GM19239 (cell line): ENCODE measurements around the gene DHX58.

Source experiments
- DNase-seq: peaks from one replicate; pipeline ENCODE4 v3.0.0; 2011; ENCODE audit warnings: low spot score; ENCODE audit not compliant: insufficient read length
- FAIRE-seq: peaks from 2 replicates; lab custom pipeline; 2011; peaks lifted over from hg19 to GRCh38; lab: Jason Lieb, UNC

The DHX58 gene

DNA sequence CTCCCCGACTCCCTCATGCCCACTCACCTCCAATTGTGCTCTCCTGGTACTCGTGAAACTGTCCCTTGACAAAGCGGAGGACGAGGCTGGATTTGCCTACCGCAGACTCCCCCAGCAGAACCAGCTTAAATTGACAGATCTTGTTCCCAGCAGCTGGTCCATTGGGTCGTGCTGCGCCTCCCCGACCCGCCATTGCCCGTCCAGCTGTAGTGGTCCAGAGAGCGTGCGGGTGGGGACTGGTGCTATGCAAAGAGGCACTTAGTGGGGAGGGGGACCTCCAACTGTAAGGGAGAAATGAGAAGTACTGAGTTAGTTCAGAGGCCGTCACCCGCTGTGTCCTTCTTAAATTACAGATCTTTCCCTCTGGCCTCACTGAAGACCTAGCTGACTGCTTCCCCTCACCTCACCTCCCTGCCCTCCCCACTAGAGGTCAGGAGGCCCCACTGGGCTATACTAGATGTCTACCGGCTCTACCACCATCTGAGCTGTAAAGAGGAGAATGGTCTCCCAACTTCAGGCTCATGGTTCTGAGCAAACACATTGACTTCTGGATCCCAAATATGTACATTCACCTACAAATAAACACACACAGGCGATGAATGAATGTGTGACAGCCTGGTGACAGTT, 17.9 kb upstream of the DHX58 start:
- DNase-seq = no peak
- FAIRE-seq = no peak

DNA sequence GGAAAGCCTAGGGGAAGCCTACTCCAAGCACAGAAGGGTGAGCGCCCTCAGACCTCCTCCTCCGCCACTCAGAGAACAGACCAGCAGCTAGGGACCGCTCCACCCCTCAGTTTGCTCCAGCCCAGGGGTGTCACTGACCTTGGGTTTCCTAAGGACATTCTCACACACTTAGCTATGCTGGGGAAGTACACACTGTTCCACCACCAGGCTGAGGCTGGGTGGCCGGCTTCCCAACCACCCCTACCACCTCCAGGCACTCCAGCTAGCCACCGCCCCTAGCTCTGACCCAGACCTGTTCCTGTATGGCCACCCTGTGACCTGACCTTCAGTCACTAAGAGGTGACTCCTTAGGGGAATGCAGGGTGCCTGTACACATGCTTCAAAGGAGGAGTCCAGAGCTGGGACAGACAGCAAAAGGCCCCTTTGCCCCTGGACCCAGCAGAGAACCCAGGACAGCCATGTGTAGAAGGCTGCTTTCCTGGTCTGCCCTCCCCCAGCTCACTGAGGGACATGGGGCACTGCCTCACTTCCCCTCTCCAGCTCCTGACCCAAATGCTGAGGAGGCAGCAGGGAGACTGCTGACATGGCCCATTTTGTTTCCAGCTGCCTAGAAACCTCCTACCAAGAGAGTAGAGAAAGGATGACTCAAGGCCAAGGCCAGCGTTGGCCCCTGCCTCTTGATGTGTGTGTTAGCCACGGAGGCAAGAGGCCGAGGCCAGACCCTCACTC, 16.8 kb upstream of the DHX58 start:
- FAIRE-seq = no peak
- no peak for DNase-seq

DNA sequence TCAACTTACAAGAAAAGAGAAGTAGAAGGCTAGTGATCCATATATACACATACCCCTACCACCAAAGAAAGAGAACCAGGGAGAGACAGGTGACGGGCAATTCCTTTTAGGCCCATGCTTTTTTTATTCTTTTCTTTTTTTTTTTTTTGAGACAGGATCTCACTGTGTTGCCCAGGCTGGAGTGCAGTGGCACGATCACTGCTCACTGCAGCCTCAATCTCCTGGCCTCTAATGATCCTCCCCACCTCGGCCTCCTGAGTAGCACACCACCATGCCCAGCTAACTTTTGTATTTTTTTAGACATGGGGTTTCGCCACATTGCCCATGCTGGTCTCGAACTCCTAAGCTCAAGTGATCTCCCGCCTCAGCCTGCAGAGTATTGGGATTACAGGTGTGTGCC, 14.9 kb upstream of the DHX58 start:
- no peak for FAIRE-seq
- DNase-seq = no peak

DNA sequence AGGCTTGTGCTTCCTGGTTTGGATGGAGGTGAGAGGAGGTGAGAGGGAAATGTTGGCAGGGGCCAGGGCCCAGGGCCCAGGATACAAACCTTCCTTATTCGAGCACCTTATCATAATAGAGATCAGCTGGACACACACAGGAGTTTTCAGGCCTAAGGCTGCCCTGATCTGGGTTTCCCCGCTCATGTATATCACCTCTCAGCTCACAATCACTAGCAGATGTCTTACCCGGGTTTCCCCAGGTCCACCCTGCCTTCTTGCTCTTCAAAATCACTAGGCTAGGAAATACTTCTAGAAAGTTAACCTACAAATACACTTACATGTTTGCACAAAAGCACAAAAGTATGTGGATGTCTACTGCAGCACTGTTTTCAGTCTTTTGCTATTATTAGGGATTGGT, 14.3 kb upstream of the DHX58 start:
- FAIRE-seq (no peak), DNase-seq (no peak)

DNA sequence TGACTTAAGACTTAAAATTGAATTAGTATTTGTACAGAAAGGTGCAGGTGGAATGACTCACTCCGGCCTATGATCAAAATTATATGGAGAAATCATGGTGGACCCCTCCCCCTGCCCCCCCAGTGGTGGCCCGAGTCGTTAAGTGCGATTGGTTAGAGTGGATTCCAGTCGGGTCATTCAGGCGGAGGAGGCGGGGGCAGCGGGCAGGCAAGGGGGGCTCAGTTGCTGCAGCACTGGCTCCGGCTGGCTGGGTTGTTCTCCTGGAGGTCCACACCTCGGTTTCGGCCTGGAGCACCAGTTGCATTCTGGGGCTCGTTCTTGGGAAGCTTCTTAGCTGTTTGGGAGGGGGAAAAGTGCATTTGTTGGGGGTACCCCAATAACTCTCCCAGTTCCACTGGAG, 13.1 kb upstream of the DHX58 start:
- FAIRE-seq (no peak), DNase-seq (no peak)

DNA sequence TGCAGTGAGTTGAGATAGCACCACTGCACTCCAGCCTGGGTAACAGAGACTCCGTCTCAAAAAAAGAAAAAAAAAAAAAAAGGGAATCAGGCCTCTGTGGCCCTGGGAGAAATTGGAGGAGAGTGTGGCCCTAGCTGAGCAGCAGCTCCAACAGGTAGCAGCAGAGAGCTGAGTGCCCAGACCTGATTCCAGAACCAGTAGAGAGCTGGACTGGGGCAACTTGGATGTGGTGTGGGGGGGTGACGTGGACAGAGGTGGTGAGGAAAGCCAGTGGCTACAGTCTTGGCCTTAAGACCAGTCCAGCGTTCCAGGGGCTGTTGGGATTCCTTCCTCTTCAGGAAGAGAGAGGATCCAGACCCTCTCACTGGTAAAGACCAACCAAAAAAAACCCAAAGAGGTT, 11.7 kb upstream of the DHX58 start:
- FAIRE-seq = no peak

DNA sequence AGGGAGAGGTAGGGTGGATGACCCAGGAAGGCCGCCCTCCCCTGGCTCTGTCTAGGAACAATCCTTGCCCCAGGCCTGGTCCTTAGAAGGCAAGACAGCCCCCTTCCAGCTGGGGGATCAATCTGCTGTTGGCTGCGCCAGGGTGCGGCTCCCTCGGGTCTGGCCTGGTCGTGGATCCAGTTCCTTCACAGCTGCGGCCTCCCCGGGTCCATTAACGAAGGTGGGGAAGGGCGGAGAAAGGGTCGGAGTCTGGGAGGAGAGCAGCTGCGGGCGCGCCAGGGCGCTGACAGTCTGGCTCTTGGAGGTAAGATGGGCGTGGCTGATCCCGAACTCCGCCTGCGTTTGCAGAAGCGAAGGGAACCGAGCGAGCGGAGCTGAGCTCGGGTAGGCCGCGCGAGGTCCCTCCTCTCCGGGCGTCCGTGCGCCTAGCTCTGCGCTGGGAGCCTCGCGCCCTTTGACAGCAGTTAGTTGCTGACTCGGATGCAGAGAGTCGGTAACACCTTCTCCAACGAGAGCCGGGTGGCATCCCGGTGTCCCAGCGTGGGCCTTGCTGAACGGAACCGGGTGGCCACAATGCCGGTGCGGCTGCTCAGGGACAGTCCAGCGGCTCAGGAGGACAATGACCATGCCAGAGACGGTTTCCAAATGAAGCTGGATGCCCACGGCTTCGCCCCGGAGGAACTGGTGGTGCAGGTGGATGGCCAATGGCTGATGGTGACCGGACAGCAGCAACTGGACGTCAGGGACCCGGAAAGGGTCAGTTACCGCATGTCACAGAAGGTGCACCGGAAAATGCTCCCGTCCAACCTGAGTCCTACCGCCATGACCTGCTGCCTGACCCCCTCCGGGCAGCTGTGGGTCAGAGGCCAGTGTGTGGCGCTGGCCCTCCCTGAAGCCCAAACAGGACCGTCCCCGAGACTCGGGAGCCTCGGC, 10.1 kb upstream of the DHX58 start, which contains the start of gene HSPB9:
HSPB9 (plus strand) TSS at position 434 of the 933 bp plus-strand sequence; CDS start at position 481, 47 bp downstream.
- FAIRE-seq (no peak), DNase-seq (no peak)

More for the DNA sequence above, 11.7 kb upstream of the DHX58 start:
- no peak for DNase-seq

DNA sequence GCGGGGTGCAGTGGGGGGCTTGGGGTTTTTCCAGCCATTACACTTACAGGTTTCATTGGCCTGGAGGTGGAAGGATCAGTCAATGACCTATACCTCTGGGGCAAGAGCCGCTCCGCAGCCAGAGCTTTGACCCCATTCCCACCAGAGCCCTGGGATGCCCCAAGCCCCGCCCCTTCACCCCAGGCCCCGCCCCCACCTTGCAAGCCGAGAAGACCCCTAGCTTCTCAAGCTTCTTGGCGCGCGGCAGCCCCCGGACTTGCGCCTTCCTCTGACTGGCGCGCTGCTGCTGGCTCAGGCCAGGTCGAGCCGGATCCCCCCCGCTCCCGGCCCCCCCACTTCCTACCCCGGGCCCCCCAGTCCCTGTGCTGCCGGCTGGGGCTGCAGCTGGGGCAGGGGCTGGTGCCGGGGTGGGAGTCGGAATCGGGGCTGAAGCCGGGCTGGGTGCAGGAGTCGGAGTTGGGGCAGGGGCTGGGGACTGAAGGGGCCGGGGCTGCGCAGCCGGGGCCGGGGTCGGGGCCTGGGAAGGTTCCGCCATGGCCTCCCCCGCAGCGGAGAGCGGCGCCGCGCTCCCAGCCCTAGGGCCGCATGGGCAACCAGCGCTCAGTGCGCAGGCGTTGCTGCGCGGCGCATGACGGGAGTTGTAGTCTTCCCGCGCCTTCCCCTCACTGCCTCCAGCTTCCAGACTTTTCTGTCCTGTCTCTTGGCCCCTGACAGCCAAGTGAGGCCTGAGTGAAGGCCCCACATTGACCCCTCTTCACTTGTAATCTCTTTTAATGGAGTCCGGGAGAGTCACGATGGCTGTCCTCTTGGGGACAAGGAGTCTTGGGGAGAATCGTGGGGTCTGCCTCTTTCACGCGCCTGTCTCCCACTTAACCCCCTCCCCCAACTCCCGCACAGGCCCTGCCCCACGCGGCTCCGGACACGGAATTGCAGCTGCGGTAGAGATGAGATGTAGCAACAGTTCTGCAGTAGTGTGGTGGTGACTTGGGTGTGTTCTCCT, 8.6 kb upstream of the DHX58 start, which contains the start of gene KAT2A:
KAT2A (minus strand) TSS at position 598 of the 1,000 bp plus-strand sequence; CDS start at position 535, 63 bp downstream.
- FAIRE-seq (peak; percentile 98), DNase-seq (peak; percentile 90)

DNA sequence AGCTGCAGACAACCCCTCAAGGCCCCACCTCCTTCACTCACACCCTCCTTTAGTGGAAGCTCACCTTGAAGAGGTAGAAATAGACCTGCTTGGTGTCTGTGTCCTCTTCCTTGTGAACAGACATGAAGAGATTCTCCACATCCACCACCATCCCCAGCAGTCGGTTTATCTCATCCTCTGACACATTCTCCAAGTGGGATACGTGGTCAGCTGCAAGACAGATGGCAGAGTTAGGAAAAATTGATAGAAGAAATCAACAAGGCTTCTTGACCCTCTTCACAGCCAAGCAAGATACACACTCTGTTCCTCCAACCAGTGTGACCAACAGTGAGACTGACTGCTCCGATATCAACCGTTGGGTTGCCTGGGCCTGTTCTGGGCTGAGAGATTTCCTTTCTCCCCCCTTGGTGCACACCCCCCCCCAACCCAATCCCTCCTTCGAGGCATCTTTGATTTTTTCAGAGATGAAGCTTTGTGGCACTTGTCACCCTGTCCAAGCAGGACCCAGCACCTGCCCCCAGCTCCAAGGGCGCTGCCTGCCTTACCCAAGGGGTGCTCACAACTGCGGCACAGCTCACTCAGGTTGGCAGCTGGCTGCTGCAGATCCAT, 7.8 kb upstream of the DHX58 start:
- FAIRE-seq (no peak), DNase-seq (no peak)

DNA sequence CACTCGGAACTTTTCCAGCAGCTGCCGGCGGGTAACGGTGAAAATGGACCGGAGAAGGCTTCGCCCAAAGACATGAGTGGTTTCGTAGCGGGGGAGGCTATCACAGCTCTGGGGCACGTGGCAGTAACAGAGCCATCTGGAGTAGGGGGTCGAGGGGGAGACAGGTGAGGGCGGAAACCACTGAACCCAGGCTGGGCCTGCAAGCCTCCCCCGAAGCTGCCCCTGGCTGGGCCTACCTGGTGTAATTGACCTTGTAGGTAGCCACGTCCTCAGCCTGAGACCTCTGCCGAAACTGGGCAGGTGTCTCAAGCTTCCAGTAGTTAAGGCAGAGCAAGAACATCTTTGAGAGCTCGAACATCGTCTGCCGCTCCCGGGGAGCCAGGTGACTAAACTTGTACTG, 6.8 kb upstream of the DHX58 start:
- FAIRE-seq = no peak
- no peak for DNase-seq

DNA sequence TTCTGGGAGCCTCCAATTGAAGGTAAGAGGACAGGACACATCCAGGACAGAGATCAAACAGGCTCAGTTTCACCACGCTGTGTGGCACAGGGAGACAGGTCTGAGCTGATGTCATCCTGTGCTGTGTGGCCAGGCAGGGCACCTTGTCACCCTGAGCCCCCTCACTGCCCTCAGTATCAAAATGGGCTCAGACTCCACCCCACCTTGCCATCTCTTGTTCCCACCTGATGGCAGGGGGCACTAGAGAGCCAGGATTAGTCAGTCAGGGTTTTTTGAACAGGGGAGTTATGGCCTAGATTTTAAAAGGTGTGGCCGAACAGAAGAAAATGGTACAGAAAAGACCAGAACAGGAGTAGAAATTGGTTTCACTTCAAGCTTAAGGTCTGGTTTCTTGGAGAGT, 6.0 kb upstream of the DHX58 start:
- no peak for DNase-seq
- peak; percentile 83 for FAIRE-seq

DNA sequence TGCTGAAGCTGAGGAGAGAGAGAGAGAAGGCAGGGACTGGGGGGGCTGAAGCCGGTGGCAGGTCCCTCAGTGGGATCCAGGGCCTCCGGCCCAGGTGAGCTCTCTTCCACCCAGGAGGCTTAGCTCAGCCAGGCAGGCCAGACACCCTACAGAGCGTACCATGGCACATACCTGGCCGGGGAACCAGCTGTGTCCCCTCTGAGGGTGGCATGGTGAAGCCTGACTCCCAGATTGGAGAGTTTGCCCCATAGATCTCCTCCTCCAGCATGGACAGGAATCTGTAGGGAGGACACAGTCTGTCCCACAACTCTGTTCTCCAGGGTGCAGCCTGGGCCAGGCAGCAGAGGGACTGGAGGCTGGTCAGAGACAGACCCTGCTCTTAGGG, 5.6 kb upstream of the DHX58 start:
- FAIRE-seq (no peak), DNase-seq (no peak)

DNA sequence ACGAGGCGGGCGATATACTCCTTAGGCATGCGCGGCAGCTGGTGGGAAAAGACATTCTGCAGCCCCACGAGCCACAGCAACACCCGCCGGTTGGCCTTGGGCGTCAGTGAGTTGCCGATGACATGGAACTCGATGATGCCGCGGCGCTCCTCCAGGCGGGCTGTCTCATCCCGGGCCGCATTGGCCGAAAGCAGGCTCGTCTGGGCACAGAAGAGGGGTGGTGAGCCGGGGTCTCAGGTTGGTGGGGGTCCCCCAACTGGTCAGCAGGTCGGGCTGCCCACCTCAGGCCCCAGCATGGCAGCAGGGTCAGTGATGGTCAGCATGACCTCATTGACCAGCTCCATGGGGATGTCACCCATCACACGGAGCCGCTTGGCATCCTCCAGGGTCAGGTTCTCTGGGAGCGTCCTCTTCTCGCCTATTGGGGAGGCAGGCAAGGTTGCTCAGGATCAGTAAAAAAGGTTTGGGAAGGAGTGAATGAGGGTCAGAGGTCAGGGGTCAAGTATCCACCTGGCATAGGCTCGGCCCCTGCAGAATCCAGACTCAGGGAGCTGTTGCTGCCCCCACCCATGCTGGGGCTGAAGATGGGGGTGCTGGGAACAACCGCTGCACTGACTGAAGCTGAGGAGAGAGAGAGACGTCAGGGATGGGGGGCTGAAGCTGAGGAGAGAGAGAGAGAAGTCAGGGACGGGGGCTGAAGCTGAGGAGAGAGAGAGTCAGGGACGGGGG, 5.0 kb upstream of the DHX58 start:
- FAIRE-seq (no peak), DNase-seq (no peak)

DNA sequence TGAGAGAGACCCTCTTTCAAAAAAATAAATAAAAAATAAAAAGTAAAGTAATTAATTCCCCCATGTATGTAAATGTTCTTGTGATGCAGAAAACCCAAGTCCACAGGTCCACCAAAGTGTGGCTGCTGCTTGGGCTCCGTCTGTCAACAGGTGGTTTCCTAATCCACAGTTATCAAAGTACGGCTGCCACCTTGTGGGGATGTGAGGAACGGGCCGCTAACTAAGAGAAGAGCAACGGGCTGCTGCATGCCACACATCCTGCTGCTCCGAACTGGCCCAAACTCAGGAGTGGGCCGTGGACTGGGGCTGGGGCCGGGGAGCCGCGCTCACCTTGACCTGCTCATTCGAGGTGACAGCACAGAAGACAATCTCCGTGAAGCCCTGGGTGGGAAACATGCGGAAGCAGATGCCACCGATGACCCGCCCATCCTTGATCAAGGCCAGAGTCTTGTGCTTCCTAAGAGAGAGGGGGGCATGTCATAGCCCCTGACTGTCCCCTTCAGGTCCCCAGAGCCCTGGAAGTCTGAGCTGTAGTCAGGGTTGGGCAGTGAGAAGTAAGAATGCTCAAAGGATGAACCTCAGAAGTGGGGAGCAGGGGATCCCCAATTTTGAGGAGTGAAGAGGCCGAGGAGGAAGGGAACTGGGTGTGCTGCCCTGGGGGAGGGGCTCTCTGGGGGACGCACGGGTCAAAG, 4.3 kb upstream of the DHX58 start:
- FAIRE-seq = peak; percentile 95
- peak; percentile 64 for DNase-seq

DNA sequence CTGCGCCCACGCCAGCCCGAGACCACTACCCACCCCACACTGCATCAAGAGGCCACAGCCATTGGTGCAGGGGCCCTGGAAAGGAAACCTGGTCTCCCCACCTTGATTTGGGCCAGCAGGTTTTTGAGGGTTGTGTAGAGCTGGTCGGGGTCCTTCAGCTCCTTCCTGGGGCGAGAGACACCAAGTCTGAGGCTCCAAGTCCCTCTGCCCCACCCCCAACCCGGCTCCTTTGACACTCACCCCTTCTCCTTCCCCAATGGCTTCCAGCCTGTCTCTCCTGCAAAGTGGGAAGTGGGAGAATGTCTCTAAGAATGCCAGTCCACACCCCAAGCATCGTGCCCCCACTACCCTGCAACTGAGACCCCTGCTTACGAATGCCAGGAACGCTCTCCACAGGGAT, 1.6 kb upstream of the DHX58 start:
- FAIRE-seq (no peak), DNase-seq (no peak)

DNA sequence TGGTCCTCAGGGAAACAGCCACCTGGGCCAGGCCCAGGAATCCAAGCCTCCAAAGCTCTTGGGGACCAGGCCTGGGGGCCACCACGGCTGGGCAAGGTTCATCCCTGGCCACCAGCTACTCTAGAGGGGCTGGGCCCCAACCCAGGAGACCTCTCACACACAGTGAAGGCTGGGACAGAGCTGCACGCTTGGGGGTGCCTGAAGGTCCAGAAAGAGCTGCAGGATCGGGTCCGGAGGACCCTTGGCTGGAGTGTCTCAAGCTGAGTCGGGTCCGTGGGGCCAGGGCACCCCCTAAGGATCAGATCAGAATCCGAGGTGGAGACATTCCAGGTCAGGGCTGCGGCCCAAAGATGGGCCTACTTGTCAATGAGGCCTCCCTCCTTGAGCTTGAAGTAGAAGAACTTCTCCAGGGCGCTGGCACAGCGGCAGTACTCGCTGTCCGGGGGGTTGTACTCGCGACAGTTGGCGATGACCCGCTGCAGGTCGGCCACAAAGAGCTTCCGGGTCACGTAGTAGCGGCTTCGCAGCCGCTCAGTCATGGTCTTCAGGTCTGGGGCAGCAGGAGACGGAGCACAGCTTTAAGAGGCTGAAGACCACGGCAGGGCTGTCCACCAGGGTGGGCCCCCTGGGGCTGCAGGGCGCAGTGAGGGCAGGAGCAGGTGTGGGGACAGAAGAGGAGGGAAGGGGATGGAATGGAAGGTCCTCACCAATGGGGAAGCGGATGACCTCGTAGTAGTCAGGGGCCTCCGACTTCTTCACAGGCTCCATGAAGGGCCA, 967 bp upstream of the DHX58 start:
- DNase-seq (no peak), FAIRE-seq (no peak)

DNA sequence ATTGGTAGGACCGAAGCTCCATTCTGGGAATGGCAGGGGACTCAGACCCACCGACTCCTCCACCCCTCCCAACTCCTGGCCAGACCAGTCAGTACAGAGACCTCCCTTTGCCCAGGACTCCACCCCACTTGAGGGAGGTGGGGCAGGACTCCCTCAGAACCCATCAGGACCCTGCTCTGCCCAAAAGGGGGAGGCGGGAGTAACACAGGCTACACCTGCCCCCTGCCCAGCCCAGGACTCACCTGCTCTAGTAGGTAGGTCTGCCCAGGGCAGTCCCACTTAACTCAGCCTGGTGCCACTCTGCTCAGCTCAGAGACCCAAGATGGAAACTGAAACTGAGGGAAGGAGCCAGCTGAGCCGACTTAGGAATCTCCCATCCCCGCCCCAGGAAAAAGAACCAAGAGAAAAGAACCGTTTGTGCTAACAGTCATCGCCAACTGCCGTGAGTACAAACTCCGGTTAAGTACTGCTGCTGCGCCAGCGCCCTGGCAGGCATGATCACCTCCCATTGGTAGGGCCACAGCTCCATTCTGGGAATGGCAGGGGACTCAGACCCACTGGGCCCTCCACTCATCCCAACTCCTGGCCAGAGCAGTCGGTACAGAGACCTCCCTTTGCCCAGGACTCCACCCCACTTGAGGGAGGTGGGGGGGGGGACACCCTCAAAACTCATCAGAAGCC, 503 bp downstream of the DHX58 start:
- FAIRE-seq (peak; percentile 79), DNase-seq (no peak)
